OCI-LY7 (cell line): ENCODE measurements around the gene LRRC36. TPM values are rescaled to one million over a fixed set of nuclear protein-coding genes. Genes with fewer than 3 reads are reported as not detected.

Experiments used
- BruUV-seq: library from RNA; stranded (reverse); fragments of 400-500 nt; replicated peaks from 2 replicates; lab custom pipeline; 2021; lab: Mats Ljungman, UMichigan
- CTCF ChIA-PET: fragments of 300-600 bp; sonication (Branson Sonifier 250); formaldehyde crosslinking; loops from one replicate; lab custom pipeline; 2022; ENCODE audit warnings: antibody characterized with exemption; ENCODE audit not compliant: unreplicated experiment; lab: Charles Lee
- POLR2A ChIA-PET: fragments of 300-600 bp; sonication (Branson Sonifier 250); formaldehyde crosslinking; loops from one replicate; lab custom pipeline; 2022; ENCODE audit warnings: antibody characterized with exemption; lab: Charles Lee
- DNase-seq: peaks from one replicate; pipeline ENCODE4 v3.0.0-alpha.2; 2015; ENCODE audit warnings: low spot score
- H2AFZ ChIP-seq: fragments of 200-600 bp; sonication (generic), shearing (Covaris generic); 2 replicates; pipeline ENCODE4 v1.6.1; 2014; ENCODE audit warnings: mild to moderate bottlenecking, antibody characterized with exemption, low read length, moderate library complexity
- H3K27ac ChIP-seq: fragments of 200-600 bp; sonication (generic); 2 replicates; pipeline ENCODE4 v1.5.1; 2014; ENCODE audit warnings: mixed run types, low read depth, mild to moderate bottlenecking, moderate library complexity, low read length, inconsistent platforms; ENCODE audit not compliant: poor library complexity, severe bottlenecking
- H3K36me3 ChIP-seq: fragments of 200-600 bp; sonication (generic); 2 replicates; pipeline ENCODE4 v1.6.1; 2014; ENCODE audit warnings: mild to moderate bottlenecking, antibody characterized with exemption, low read length, moderate library complexity, mixed read lengths; ENCODE audit not compliant: insufficient read depth
- H3K4me1 ChIP-seq: fragments of 200-600 bp; sonication (generic); 2 replicates; pipeline ENCODE4 v1.5.1; 2014; ENCODE audit warnings: mild to moderate bottlenecking, low read length; ENCODE audit not compliant: insufficient read depth, poor library complexity, severe bottlenecking
- H3K4me2 ChIP-seq: fragments of 200-600 bp; sonication (generic); 2 replicates; pipeline ENCODE4 v1.6.1; 2014; ENCODE audit warnings: mild to moderate bottlenecking, low read length
- H3K4me3 ChIP-seq: fragments of 200-600 bp; sonication (generic); 2 replicates; pipeline ENCODE4 v1.5.1; 2014; ENCODE audit warnings: mild to moderate bottlenecking, low read depth, low read length; ENCODE audit not compliant: poor library complexity, severe bottlenecking
- H3K79me2 ChIP-seq: fragments of 200-600 bp; sonication (generic); 2 replicates; pipeline ENCODE4 v1.6.1; 2016; ENCODE audit warnings: low read depth, mild to moderate bottlenecking, low read length, moderate library complexity, mixed read lengths; ENCODE audit not compliant: insufficient read depth
- H3K9me2 ChIP-seq: fragments of 200-600 bp; sonication (generic); 2 replicates; pipeline ENCODE4 v1.6.1; 2016; ENCODE audit warnings: mild to moderate bottlenecking, low read length, mixed read lengths; ENCODE audit not compliant: insufficient read depth
- H3K9me3 ChIP-seq: fragments of 200-600 bp; sonication (generic); 2 replicates; pipeline ENCODE4 v1.6.1; 2014; ENCODE audit warnings: mild to moderate bottlenecking, mixed run types, low read length, mixed read lengths
- H4K20me1 ChIP-seq: fragments of 200-600 bp; sonication (generic); 2 replicates; pipeline ENCODE4 v1.6.1; 2014; ENCODE audit warnings: mild to moderate bottlenecking, antibody characterized with exemption, low read length, moderate library complexity, mixed read lengths; ENCODE audit not compliant: insufficient read depth
- EZH2phosphoT487 ChIP-seq: fragments of 200-600 bp; sonication (generic); IDR thresholded peaks from 2 replicates; pipeline ENCODE4 v1.6.1; 2018; ENCODE audit warnings: low read depth, borderline replicate concordance, mild to moderate bottlenecking, mixed run types, antibody characterized with exemption, low read length, moderate library complexity, mixed read lengths
- intact Hi-C: fragments of 100-400 bp; cut with micrococcal nuclease; formaldehyde crosslinking; loops from one replicate; pipeline ENCODE4 v1.10.0; 2022; ENCODE audit not compliant: unreplicated experiment
- total RNA-seq, 2 experiments: library from RNA; depleted of rRNA in 1 of 2; stranded (reverse); fragments of >200 nt in 1 of 2; shearing (Covaris generic) in 1 of 2; gene quantifications; 2 replicates each; pipeline ENCODE4 v1.2.3, GENCODE V29; 2014 to 2022
- TF ChIP-seq, protein P1 (sequence below): fragments of 200-600 bp; sonication (generic); conservative IDR thresholded peaks from 2 replicates; pipeline ENCODE4 v1.5.1; 2014; ENCODE audit warnings: mild to moderate bottlenecking, antibody characterized with exemption, low read length, moderate library complexity, mixed read lengths

LRRC36 gene
- total RNA-seq, 2 experiments from 2014 or later: not detected

DNA sequence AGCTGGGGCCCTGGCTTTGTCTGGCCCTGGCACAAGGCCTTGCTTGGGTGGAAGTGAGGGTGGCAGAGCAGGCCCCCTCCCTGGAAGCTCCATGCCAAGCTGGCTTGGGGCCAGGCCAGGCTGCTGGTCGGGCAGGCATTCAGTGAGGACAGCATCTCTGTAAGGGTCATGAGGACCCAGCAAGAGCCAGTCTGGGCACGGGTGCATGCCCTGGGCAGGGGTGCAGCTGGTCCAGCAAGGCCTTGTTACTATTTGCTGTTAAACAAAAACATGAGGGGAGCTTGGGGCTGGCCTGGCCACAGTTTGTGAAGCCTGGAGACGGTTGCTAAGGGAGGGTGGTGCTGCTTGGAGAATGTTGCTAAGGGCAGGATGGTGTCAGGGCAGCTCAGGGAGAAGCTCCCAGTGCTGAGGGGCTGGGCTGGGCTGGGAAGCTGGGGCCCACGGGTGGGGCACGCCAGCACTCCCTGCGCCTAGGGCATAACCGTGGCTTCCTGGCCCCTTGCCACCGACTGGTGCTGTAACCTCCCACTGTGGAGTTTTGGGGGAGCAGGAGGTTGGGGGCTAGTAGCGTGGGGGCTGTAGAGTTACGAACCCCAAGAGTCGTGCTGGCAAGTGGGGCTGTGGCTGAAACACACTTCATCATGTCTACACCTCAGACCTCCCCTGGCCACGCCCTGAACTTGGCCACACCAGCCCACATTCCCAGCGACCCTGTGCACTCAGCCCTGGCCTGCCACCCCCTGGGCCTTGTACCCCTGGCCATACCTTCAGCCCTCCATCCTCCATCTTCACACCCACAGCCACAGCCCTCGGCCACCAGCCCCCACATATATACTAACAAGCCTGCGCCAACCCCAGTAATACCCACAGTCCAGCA, 65.0 kb downstream of the LRRC36 start:
- intact Hi-C loops: no loop called here
- no peak for TF ChIP-seq EZH2phosphoT487
- TF ChIP-seq, protein P1, sequence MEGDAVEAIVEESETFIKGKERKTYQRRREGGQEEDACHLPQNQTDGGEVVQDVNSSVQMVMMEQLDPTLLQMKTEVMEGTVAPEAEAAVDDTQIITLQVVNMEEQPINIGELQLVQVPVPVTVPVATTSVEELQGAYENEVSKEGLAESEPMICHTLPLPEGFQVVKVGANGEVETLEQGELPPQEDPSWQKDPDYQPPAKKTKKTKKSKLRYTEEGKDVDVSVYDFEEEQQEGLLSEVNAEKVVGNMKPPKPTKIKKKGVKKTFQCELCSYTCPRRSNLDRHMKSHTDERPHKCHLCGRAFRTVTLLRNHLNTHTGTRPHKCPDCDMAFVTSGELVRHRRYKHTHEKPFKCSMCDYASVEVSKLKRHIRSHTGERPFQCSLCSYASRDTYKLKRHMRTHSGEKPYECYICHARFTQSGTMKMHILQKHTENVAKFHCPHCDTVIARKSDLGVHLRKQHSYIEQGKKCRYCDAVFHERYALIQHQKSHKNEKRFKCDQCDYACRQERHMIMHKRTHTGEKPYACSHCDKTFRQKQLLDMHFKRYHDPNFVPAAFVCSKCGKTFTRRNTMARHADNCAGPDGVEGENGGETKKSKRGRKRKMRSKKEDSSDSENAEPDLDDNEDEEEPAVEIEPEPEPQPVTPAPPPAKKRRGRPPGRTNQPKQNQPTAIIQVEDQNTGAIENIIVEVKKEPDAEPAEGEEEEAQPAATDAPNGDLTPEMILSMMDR: no peak
- Histone ChIP-seq H3K27ac (no peak overlapping the region), H3K4me2 (no peak overlapping the region), H2AFZ (no peak overlapping the region), H3K4me3 (no peak overlapping the region), H3K4me1 (no peaks in the 10 kb centered on the region), H3K79me2 (no peaks in the 10 kb centered on the region), H3K9me2 (no peaks in the 10 kb centered on the region), H3K36me3 (no peaks in the 10 kb centered on the region), H3K9me3 (no peaks in the 10 kb centered on the region), H4K20me1 (no peaks in the 10 kb centered on the region)
- no TSS peak for BruUV-seq
- no peak for DNase-seq
- POLR2A ChIA-PET: interaction anchor here (0.5 kb wide), 1 partner anchor 851 kb away, joined by 6 read pairs; no protein-coding TSS in a partner anchor
- CTCF ChIA-PET: no interaction called here

DNA sequence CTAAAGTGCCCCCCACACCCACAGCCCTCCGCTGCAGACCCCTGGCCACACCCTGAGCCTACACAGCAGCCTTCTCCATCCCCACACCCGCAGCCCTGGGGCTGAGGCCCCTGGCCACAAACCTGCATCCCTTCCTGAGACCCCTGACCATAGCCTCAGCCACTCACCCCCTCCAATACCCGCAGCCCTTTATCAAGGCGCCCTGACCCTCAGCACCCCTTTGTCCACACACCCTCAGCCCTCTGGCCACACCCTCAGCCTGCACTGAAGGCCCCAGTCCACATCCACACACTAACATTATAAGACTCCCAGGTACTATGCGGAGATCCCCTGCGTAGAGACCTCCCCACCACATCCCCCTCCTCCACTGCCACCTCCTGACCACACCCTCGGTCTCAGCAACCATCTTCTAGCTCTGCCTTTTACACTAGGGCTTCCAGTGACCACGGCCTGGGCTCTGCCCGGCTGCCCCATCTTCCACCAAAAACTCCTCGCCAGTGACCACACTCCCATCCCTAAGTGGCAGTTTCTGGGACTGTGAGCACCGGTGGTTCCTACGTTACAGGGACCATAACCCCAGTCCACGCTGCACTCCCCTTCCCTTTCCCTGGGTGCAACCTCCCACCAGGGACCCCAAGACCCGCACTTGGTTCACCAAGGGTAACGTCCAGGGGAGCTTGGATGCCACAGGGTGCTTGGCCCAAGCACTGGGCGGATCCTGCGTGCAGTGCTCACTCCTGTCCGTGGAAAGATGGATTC, 65.9 kb downstream of the LRRC36 start:
- Histone ChIP-seq H3K36me3 (no peaks in the 10 kb centered on the region), H3K9me2 (no peaks in the 10 kb centered on the region), H3K4me2 (no peak overlapping the region), H3K27ac (no peak overlapping the region), H4K20me1 (no peaks in the 10 kb centered on the region), H3K4me3 (no peak overlapping the region), H3K4me1 (no peaks in the 10 kb centered on the region), H2AFZ (no peak overlapping the region), H3K79me2 (no peaks in the 10 kb centered on the region), H3K9me3 (no peaks in the 10 kb centered on the region)
- TF ChIP-seq EZH2phosphoT487: no peak
- TF ChIP-seq, protein P1: no peak
- DNase-seq: no peak
- ChIA-PET CTCF (no interaction called here), POLR2A (no interaction called here)
- BruUV-seq: no TSS peak
- intact Hi-C loops: no loop called here
